H9 (cell line): ENCODE data around the gene TLR6. TPM values are rescaled to one million over a fixed set of nuclear protein-coding genes. Genes with fewer than 3 reads are reported as not detected.

Source experiments
- DNase-seq: peaks from one replicate; pipeline ENCODE4 v3.0.0-alpha.2; 2017
- H2AFZ ChIP-seq: one replicate; pipeline ENCODE4 v1.6.1; 2013; ENCODE audit warnings: mild to moderate bottlenecking, low read length, control low read depth, moderate library complexity
- H2AK5ac ChIP-seq: 2 replicates; pipeline ENCODE4 v1.6.1; 2013; ENCODE audit warnings: low read length, control low read depth, mixed read lengths; ENCODE audit not compliant: insufficient read length
- H2BK120ac ChIP-seq: one replicate; pipeline ENCODE4 v1.6.1; 2013; ENCODE audit warnings: low read depth, mild to moderate bottlenecking, low read length, control low read depth, inconsistent platforms; ENCODE audit not compliant: poor library complexity, severe bottlenecking
- H2BK12ac ChIP-seq: 2 replicates; pipeline ENCODE4 v1.6.1; 2013; ENCODE audit warnings: low read length, control low read depth, mixed read lengths, low read depth; ENCODE audit not compliant: insufficient read length
- H2BK15ac ChIP-seq: 2 replicates; pipeline ENCODE4 v1.6.1; 2013; ENCODE audit warnings: low read depth, low read length, control low read depth
- H2BK20ac ChIP-seq: one replicate; pipeline ENCODE4 v1.6.1; 2013; ENCODE audit warnings: low read depth, mild to moderate bottlenecking, low read length, control low read depth, inconsistent platforms; ENCODE audit not compliant: poor library complexity, severe bottlenecking
- H2BK5ac ChIP-seq: 2 replicates; pipeline ENCODE4 v1.6.1; 2013; ENCODE audit warnings: low read length, control low read depth, mixed read lengths; ENCODE audit not compliant: insufficient read length
- H3K14ac ChIP-seq: 2 replicates; pipeline ENCODE4 v1.6.1; 2013; ENCODE audit warnings: low read length, control low read depth; ENCODE audit not compliant: insufficient read depth
- H3K18ac ChIP-seq: 2 replicates; pipeline ENCODE4 v1.6.1; 2013; ENCODE audit warnings: low read depth, mild to moderate bottlenecking, mixed read lengths, low read length, control low read depth; ENCODE audit not compliant: insufficient read length
- H3K23ac ChIP-seq: 2 replicates; pipeline ENCODE4 v1.6.1; 2013; ENCODE audit warnings: low read length, control low read depth, mixed read lengths, low read depth; ENCODE audit not compliant: insufficient read length
- H3K23me2 ChIP-seq: 2 replicates; pipeline ENCODE4 v1.6.1; 2013; ENCODE audit warnings: low read depth, mild to moderate bottlenecking, mixed read lengths, low read length, control low read depth; ENCODE audit not compliant: insufficient read length, poor library complexity, severe bottlenecking
- H3K27ac ChIP-seq: 2 replicates; pipeline ENCODE4 v1.5.1; 2013; ENCODE audit warnings: low read length, control low read depth, mixed read lengths, low read depth; ENCODE audit not compliant: insufficient read length
- H3K27me3 ChIP-seq: 2 replicates; pipeline ENCODE4 v1.6.1; 2013; ENCODE audit warnings: low read length, control low read depth, inconsistent platforms; ENCODE audit not compliant: insufficient read depth
- H3K4ac ChIP-seq: 2 replicates; pipeline ENCODE4 v1.6.1; 2013; ENCODE audit warnings: low read depth, mild to moderate bottlenecking, control low read depth, inconsistent platforms, low read length, moderate library complexity
- H3K4me1 ChIP-seq: 2 replicates; pipeline ENCODE4 v1.6.1; 2013; ENCODE audit warnings: low read length, control low read depth, inconsistent platforms; ENCODE audit not compliant: insufficient read depth
- H3K4me2 ChIP-seq: 2 replicates; pipeline ENCODE4 v1.6.1; 2013; ENCODE audit warnings: low read length, control low read depth, mixed read lengths; ENCODE audit not compliant: insufficient read length, insufficient read depth
- H3K56ac ChIP-seq: 2 replicates; pipeline ENCODE4 v1.6.1; 2013; ENCODE audit warnings: low read depth, mild to moderate bottlenecking, mixed read lengths, low read length, control low read depth; ENCODE audit not compliant: insufficient read length
- H3K79me1 ChIP-seq: 2 replicates; pipeline ENCODE4 v1.6.1; 2013; ENCODE audit warnings: low read depth, mild to moderate bottlenecking, moderate library complexity, low read length, control low read depth, inconsistent platforms; ENCODE audit not compliant: insufficient read depth, poor library complexity, severe bottlenecking
- H3K79me2 ChIP-seq: 2 replicates; pipeline ENCODE4 v1.6.1; 2013; ENCODE audit warnings: low read length, control low read depth, inconsistent platforms; ENCODE audit not compliant: insufficient read depth
- H3K9ac ChIP-seq: 2 replicates; pipeline ENCODE4 v1.6.1; 2013; ENCODE audit warnings: low read length, control low read depth, mixed read lengths; ENCODE audit not compliant: insufficient read length; ENCODE audit errors: extremely low read depth
- H3K9me3 ChIP-seq: one replicate; pipeline ENCODE4 v1.6.1; 2013; ENCODE audit warnings: low read depth, low read length, inconsistent platforms; ENCODE audit not compliant: control insufficient read depth
- H3T11ph ChIP-seq: one replicate; pipeline ENCODE4 v1.6.1; 2013; ENCODE audit warnings: mild to moderate bottlenecking, low read length, control low read depth, inconsistent platforms
- H4K20me1 ChIP-seq: one replicate; pipeline ENCODE4 v1.6.1; 2013; ENCODE audit not compliant: control insufficient read depth, insufficient read length, insufficient read depth
- H4K5ac ChIP-seq: 2 replicates; pipeline ENCODE4 v1.6.1; 2013; ENCODE audit warnings: low read depth, mild to moderate bottlenecking, mixed read lengths, low read length, control low read depth; ENCODE audit not compliant: insufficient read length
- H4K8ac ChIP-seq: replicated peaks from 2 replicates; pipeline ENCODE4 v1.6.1; 2013; ENCODE audit warnings: low read length, control low read depth, mixed read lengths, low read depth; ENCODE audit not compliant: insufficient read length
- H4K91ac ChIP-seq: 2 replicates; pipeline ENCODE4 v1.6.1; 2013; ENCODE audit warnings: low read depth, mild to moderate bottlenecking, moderate library complexity, mixed read lengths, low read length, control low read depth; ENCODE audit not compliant: insufficient read length
- H3K27ac Mint-ChIP-seq, 3 experiments: 2 replicates in 2 of 3; 3 replicates in 1 of 3; pipeline ENCODE4 v1.8.0; 2020 to 2021; ENCODE audit warnings: mixed read lengths in 3 of 3, mild to moderate bottlenecking in 1 of 3, moderate library complexity in 1 of 3
- H3K27me3 Mint-ChIP-seq: 2 replicates; pipeline ENCODE4 v1.8.0; 2021; ENCODE audit warnings: low read depth, mild to moderate bottlenecking, moderate library complexity, mixed read lengths
- H3K36me3 Mint-ChIP-seq, 3 experiments: 2 replicates in 2 of 3; 3 replicates in 1 of 3; pipeline ENCODE4 v1.8.0; 2020 to 2021; ENCODE audit warnings: low read depth in 3 of 3, mixed read lengths in 3 of 3; ENCODE audit not compliant: insufficient read depth in 1 of 3
- H3K4me1 Mint-ChIP-seq, 2 experiments: 2 replicates each; pipeline ENCODE4 v1.8.0; 2020; ENCODE audit warnings: mixed read lengths in 2 of 2
- H3K4me3 Mint-ChIP-seq, 2 experiments: 2 replicates in 1 of 2; 3 replicates in 1 of 2; pipeline ENCODE4 v1.8.0; 2020 to 2021; ENCODE audit warnings: mild to moderate bottlenecking in 2 of 2, mixed read lengths in 2 of 2, moderate library complexity in 1 of 2
- H3K9me3 Mint-ChIP-seq, 2 experiments: 2 replicates in 1 of 2; 3 replicates in 1 of 2; pipeline ENCODE4 v1.8.0; 2020; ENCODE audit warnings: mild to moderate bottlenecking in 2 of 2, mixed read lengths in 2 of 2, moderate library complexity in 1 of 2
- WGBS: extraction: QIAGEN DNeasy Blood & Tissue Kit; methylation state at CpG from one replicate; pipeline ENCODE4 v1.1.7; 2013; ENCODE audit warnings: missing lambda C conversion rate, low lambda C conversion rate, mixed read lengths; ENCODE audit not compliant: insufficient read length; ENCODE audit errors: extremely low coverage; 5-methylcytosine and 5-hydroxymethylcytosine counted together
- total RNA-seq: library from RNA; stranded (reverse); gene quantifications from 2 replicates; pipeline ENCODE4 v1.2.1, GENCODE V29; 2021
- TF ChIP-seq, protein P1 (sequence below): fragments of 200-600 bp; sonication (generic); conservative IDR thresholded peaks from 3 replicates; pipeline ENCODE4 v1.8.0; 2021; ENCODE audit warnings: antibody characterized with exemption, mild to moderate bottlenecking

The TLR6 gene
- total RNA-seq, 1 experiment from 2014 or later, result 0.11 TPM

- no peaks in the 10 kb centered on the region for H3K4me1 Mint-ChIP-seq
- H3K27me3 Mint-ChIP-seq, result no peaks in the 10 kb centered on the region
- Histone ChIP-seq H4K91ac (no peak overlapping the region), H3K4ac (no peak overlapping the region), H3K79me2 (no peaks in the 10 kb centered on the region), H4K8ac (no peak overlapping the region), H3K18ac (no peak overlapping the region), H2AFZ (no peak overlapping the region), H3K9me3 (no peaks in the 10 kb centered on the region), H3K79me1 (no peaks in the 10 kb centered on the region), H2AK5ac (no peak overlapping the region), H3K14ac (no peak overlapping the region), H3K4me1 (no peaks in the 10 kb centered on the region), H3K4me2 (no peak overlapping the region), H3K56ac (no peak overlapping the region), H3K9ac (no peak overlapping the region), H3K23me2 (no peaks in the 10 kb centered on the region), H3K27ac (no peak overlapping the region), H2BK12ac (no peak overlapping the region), H3K23ac (no peak overlapping the region), H3K27me3 (no peaks in the 10 kb centered on the region), H4K5ac (no peak overlapping the region), H2BK15ac (no peak overlapping the region), H4K20me1 (no peaks in the 10 kb centered on the region), H2BK20ac (no peak overlapping the region), H2BK120ac (no peak overlapping the region), H2BK5ac (no peak overlapping the region), H3T11ph (no peak overlapping the region)
- TF ChIP-seq, protein P1, sequence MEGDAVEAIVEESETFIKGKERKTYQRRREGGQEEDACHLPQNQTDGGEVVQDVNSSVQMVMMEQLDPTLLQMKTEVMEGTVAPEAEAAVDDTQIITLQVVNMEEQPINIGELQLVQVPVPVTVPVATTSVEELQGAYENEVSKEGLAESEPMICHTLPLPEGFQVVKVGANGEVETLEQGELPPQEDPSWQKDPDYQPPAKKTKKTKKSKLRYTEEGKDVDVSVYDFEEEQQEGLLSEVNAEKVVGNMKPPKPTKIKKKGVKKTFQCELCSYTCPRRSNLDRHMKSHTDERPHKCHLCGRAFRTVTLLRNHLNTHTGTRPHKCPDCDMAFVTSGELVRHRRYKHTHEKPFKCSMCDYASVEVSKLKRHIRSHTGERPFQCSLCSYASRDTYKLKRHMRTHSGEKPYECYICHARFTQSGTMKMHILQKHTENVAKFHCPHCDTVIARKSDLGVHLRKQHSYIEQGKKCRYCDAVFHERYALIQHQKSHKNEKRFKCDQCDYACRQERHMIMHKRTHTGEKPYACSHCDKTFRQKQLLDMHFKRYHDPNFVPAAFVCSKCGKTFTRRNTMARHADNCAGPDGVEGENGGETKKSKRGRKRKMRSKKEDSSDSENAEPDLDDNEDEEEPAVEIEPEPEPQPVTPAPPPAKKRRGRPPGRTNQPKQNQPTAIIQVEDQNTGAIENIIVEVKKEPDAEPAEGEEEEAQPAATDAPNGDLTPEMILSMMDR, result no peak
- no peaks in the 10 kb centered on the region for H3K9me3 Mint-ChIP-seq
- no CpG with 5 or more reads among the region's 3 CpGs for WGBS
- H3K4me3 Mint-ChIP-seq, result no peak overlapping the region
- H3K36me3 Mint-ChIP-seq, result peaks cover 0 to 4% (median 0%) of the 10 kb centered on the region in 3 experiments; a peak in 2 of 7 replicates
- H3K27ac Mint-ChIP-seq, result peak overlapping the region in 1 of 3 experiments; percentile 77; a peak in 1 of 7 replicates
- no peak for DNase-seq
These were observed 48.1 kb upstream of the TLR6 start for GRCh38 chr4:38904682-38905081.
